ENCODE results near the gene CCDC12.
A peak's percentile ranks its signal among the peaks of the same experiment; 100 is the strongest.

The CCDC12 gene

GRCh38 chr3:47007482-47008233 lies 31.1 kb upstream of the CCDC12 start:
- no peak for DNase-seq (ENCODE audit: low spot score)

- no peak for DNase-seq (ENCODE audit: low spot score)
Observed at GRCh38 chr3:47007001-47007400, 30.5 kb upstream of the CCDC12 start.

GRCh38 chr3:47006145-47006651 lies 29.7 kb upstream of the CCDC12 start:
- DNase-seq (ENCODE audit: low spot score), result no peak

GRCh38 chr3:47005212-47006144 lies 28.9 kb upstream of the CCDC12 start:
- DNase-seq (ENCODE audit: low spot score), result no peak

GRCh38 chr3:47004369-47005211 lies 28.0 kb upstream of the CCDC12 start:
- DNase-seq (ENCODE audit: low spot score), result no peak

GRCh38 chr3:47003461-47004368 lies 27.2 kb upstream of the CCDC12 start:
- no peak for DNase-seq (ENCODE audit: low spot score)

GRCh38 chr3:47003056-47003410 lies 26.5 kb upstream of the CCDC12 start:
- no peak for DNase-seq (ENCODE audit: low spot score)

- no peak for DNase-seq (ENCODE audit: low spot score)
Observed at GRCh38 chr3:47002171-47003055, 25.9 kb upstream of the CCDC12 start.

GRCh38 chr3:47001731-47002170 lies 25.2 kb upstream of the CCDC12 start:
- no peak for DNase-seq (ENCODE audit: low spot score)

GRCh38 chr3:47000922-47001730 lies 24.6 kb upstream of the CCDC12 start:
- DNase-seq (ENCODE audit: low spot score), result no peak

- no peak for DNase-seq (ENCODE audit: low spot score)
Observed at GRCh38 chr3:47000198-47000815, 23.8 kb upstream of the CCDC12 start.

- DNase-seq (ENCODE audit: low spot score), result no peak
Observed at GRCh38 chr3:46999516-47000197, 23.1 kb upstream of the CCDC12 start.

- DNase-seq (ENCODE audit: low spot score), result no peak
Observed at GRCh38 chr3:46998852-46999515, 22.4 kb upstream of the CCDC12 start.

- peak; percentile 74 for DNase-seq (ENCODE audit: low spot score)
Observed at GRCh38 chr3:46998121-46998851, 21.7 kb upstream of the CCDC12 start.

- DNase-seq (ENCODE audit: low spot score), result no peak
Observed at GRCh38 chr3:46997453-46998091, 21.0 kb upstream of the CCDC12 start.
